Ovary (tissue), 9 donors: Measurements from ENCODE around the gene GNB1. TPM values are rescaled to one million over a fixed set of nuclear protein-coding genes. Genes with fewer than 3 reads are reported as not detected.

Source experiments
- DNase-seq, 5 donors: peaks; one replicate each; pipeline ENCODE4 v3.0.0-alpha.2; 2019 to 2020
- H3K27ac ChIP-seq, 2 donors: fragments of 200-600 bp; one replicate each; pipeline versions ENCODE4 v1.5.1 to v1.8.0; 2019 to 2022
- H3K27me3 ChIP-seq: fragments of 200-600 bp; one replicate; pipeline ENCODE4 v1.8.0; 2022
- H3K36me3 ChIP-seq: fragments of 200-600 bp; sonication (generic); one replicate; pipeline ENCODE4 v1.5.1; 2019
- H3K4me1 ChIP-seq: one replicate; pipeline ENCODE4 v1.8.1; 2013; ENCODE audit warnings: mild to moderate bottlenecking, moderate library complexity; ENCODE audit not compliant: insufficient read depth
- H3K4me3 ChIP-seq: fragments of 200-600 bp; sonication (generic); one replicate; pipeline ENCODE4 v1.5.1; 2017
- H3K9me3 ChIP-seq, 2 donors: fragments of 200-600 bp in 1 of 2; sonication (generic) in 1 of 2; one replicate each; pipeline versions ENCODE4 v1.5.1 to v1.8.1; 2013 to 2019; ENCODE audit warnings: mild to moderate bottlenecking in 1 of 2, moderate library complexity in 1 of 2
- CTCF ChIP-seq, 3 donors: fragments of 450-650 bp in 2 of 3; fragments of 200-600 bp in 1 of 3; IDR thresholded peaks; one replicate each; pipeline versions ENCODE4 v1.5.1 to v1.8.0; 2016 to 2022; ENCODE audit warnings: antibody characterized with exemption in 3 of 3, mild to moderate bottlenecking in 1 of 3
- EP300 ChIP-seq: sonication (generic); formaldehyde crosslinking; IDR thresholded peaks from one replicate; pipeline ENCODE4 v1.6.1; 2017; ENCODE audit warnings: antibody characterized with exemption
- POLR2A ChIP-seq: fragments of 450-650 bp; IDR thresholded peaks from one replicate; pipeline ENCODE4 v1.6.1; 2017; ENCODE audit warnings: antibody characterized with exemption, mild to moderate bottlenecking, moderate library complexity
- WGBS, 3 donors: extraction: QIAGEN DNeasy Blood & Tissue Kit in 1 of 3; methylation state at CpG; one replicate each; pipeline versions ENCODE4 v1.1.5 to v1.1.7; 2013 to 2017; 5-methylcytosine and 5-hydroxymethylcytosine counted together
- intact Hi-C, 4 donors: fragments of 100-400 bp; cut with DNase I; formaldehyde crosslinking; loops; one replicate each; pipeline versions ENCODE4 v1.11.0 to v1.15.1; 2022 to 2023
- polyA plus RNA-seq, 2 donors: library from polyadenylated mRNA; stranded (reverse); fragments of 200-250 nt in 1 of 2; fragments of 350-450 nt in 1 of 2; fragmentation: Illumina TruSeq in 1 of 2; extraction: RNeasy Lipid Tissue Mini Kit (QIAGEN cat#74804) in 1 of 2; gene quantifications; one replicate each; pipeline ENCODE4 v1.2.3, GENCODE V29; 2013 to 2014
- total RNA-seq, 7 donors: library from RNA; depleted of rRNA in 2 of 7; stranded (reverse); fragments of >200 nt in 2 of 7; fragmentation: NEBNext Ultra II Directional in 3 of 7; extraction: Animal tissue kit (Norgen Biotek cat#: 25700) in 3 of 7; gene quantifications; one replicate each; pipeline versions ENCODE4 v1.1.0 to v1.2.4, GENCODE V29; 2016 to 2023
- donor health status: DM: no; HTN: no; CAD: no; lungs with moderate emphysema.
- donor health status: DM: no; HTN: no; CAD: no.
- donor health status: Bipolar disorder and iron deficiency.
- donor health status: DM: yes; HTN: yes; CAD: no.
- donor health status: DM: no; HTN: no; CAD: no.
- donor health status: DM: yes; HTN: yes; CAD: no.

GNB1 gene
- total and polyA plus RNA-seq, 9 donors, result 92.9 to 314 (median 255) TPM

- no peaks in the 10 kb centered on the region for H3K27me3 ChIP-seq
- H3K27ac ChIP-seq, result no peak overlapping the region
- H3K4me1 ChIP-seq, result no peaks in the 10 kb centered on the region
- intact Hi-C loops, result loop anchor here in 1 of 4 donors (5.0 kb wide), 1 partner anchor 44 kb away; no protein-coding TSS in a partner anchor
- H3K9me3 ChIP-seq, result no peaks in the 10 kb centered on the region
- H3K4me3 ChIP-seq, result no peak overlapping the region
- no peak for DNase-seq
- WGBS, 3 donors, result 91 to 95% (median 92%) methylated on average over 11 of the region's 11 CpGs
- H3K36me3 ChIP-seq, result no peaks in the 10 kb centered on the region
- TF ChIP-seq POLR2A, result no peak
- no peak for TF ChIP-seq CTCF (IDR thresholded peaks at IDR 0.05)
- TF ChIP-seq EP300, result no peak
These were observed 93.1 kb downstream of the GNB1 start for GRCh38 chr1:1797731-1798341.

GRCh38 chr1:1796466-1796865, 94.4 kb downstream of the GNB1 start:
- Histone ChIP-seq H3K4me1 (no peaks in the 10 kb centered on the region), H3K9me3 (no peaks in the 10 kb centered on the region), H3K36me3 (no peaks in the 10 kb centered on the region), H3K4me3 (no peak overlapping the region), H3K27ac (no peak overlapping the region), H3K27me3 (no peaks in the 10 kb centered on the region)
- 82 to 90% (median 89%) methylated on average over 5 of the region's 5 CpGs for WGBS, 3 donors
- DNase-seq, result no peak
- intact Hi-C loops, result loop anchor here in 1 of 4 donors (5.0 kb wide), 1 partner anchor 46 kb away; no protein-coding TSS in a partner anchor
- TF ChIP-seq CTCF (IDR thresholded peaks at IDR 0.05) (no peak), POLR2A (no peak), EP300 (no peak)

- TF ChIP-seq POLR2A (no peak), CTCF (IDR thresholded peaks at IDR 0.05) (no peak), EP300 (no peak)
- no peaks in the 10 kb centered on the region for H3K4me1 ChIP-seq
- H3K9me3 ChIP-seq, result no peaks in the 10 kb centered on the region
- no peaks in the 10 kb centered on the region for H3K36me3 ChIP-seq
- intact Hi-C loops, result loop anchor here in 1 of 4 donors (5.0 kb wide), 1 partner anchor 47 kb away; no protein-coding TSS in a partner anchor
- H3K27me3 ChIP-seq, result no peaks in the 10 kb centered on the region
- DNase-seq, result no peak
- no peak overlapping the region for H3K4me3 ChIP-seq
- WGBS, 3 donors, result 90 to 95% (median 93%) methylated on average over 10 of the region's 10 CpGs
- H3K27ac ChIP-seq, result no peak overlapping the region
These were observed 95.9 kb downstream of the GNB1 start for GRCh38 chr1:1794999-1795398.

- no peak overlapping the region for H3K4me3 ChIP-seq
- no peaks in the 10 kb centered on the region for H3K27me3 ChIP-seq
- intact Hi-C loops, result no loop called here
- no peaks in the 10 kb centered on the region for H3K36me3 ChIP-seq
- H3K27ac ChIP-seq, result no peak overlapping the region
- no peak for DNase-seq
- H3K9me3 ChIP-seq, result no peaks in the 10 kb centered on the region
- TF ChIP-seq EP300, result no peak
- no peak for TF ChIP-seq POLR2A
- no peak for TF ChIP-seq CTCF (IDR thresholded peaks at IDR 0.05)
- WGBS, 3 donors, result 86 to 92% (median 88%) methylated on average over 17 of the region's 17 CpGs
- no peaks in the 10 kb centered on the region for H3K4me1 ChIP-seq
These were observed 97.2 kb downstream of the GNB1 start for GRCh38 chr1:1793481-1794244.
